ENCODE results near the gene POLR3H.
"Not testable (repeated sequence)": the region's sequence is repeated elsewhere in the genome, so short reads cannot be mapped to it uniquely, and the experiment has no call there.

POLR3H gene

GRCh38 chr22:41543854-41544670 is at the start of gene POLR3H:
Gene POLR3H (minus strand): TSS chr22:41544470. CDS start chr22:41544101, 369 bp downstream.
- peak; percentile 96 for DNase-seq

- not testable (repeated sequence) for DNase-seq
Observed at GRCh38 chr22:41593336-41593960, 49.2 kb upstream of the POLR3H start.

GRCh38 chr22:41589391-41590241 is 45.3 kb upstream of the POLR3H start, which contains the start of gene PMM1:
Gene PMM1 (minus strand): TSS chr22:41589840. CDS start chr22:41589805, 35 bp downstream.
- DNase-seq: peak; percentile 99

- DNase-seq: no peak
Observed at GRCh38 chr22:41587347-41587723, 43.1 kb upstream of the POLR3H start.

- no peak for DNase-seq
Observed at GRCh38 chr22:41585898-41586297, 41.6 kb upstream of the POLR3H start.

GRCh38 chr22:41584881-41585280 is 40.6 kb upstream of the POLR3H start:
- DNase-seq: no peak

- no peak for DNase-seq
Observed at GRCh38 chr22:41582694-41583093, 38.4 kb upstream of the POLR3H start.

GRCh38 chr22:41579997-41580355 is 35.7 kb upstream of the POLR3H start:
- no peak for DNase-seq

GRCh38 chr22:41579297-41579996 is 35.2 kb upstream of the POLR3H start:
- DNase-seq: no peak

- no peak for DNase-seq
Observed at GRCh38 chr22:41578818-41579217, 34.5 kb upstream of the POLR3H start.

GRCh38 chr22:41578114-41578513 is 33.8 kb upstream of the POLR3H start:
- DNase-seq: no peak

- no peak for DNase-seq
Observed at GRCh38 chr22:41576877-41577276, 32.6 kb upstream of the POLR3H start.

- DNase-seq: no peak
Observed at GRCh38 chr22:41575533-41575932, 31.3 kb upstream of the POLR3H start.

GRCh38 chr22:41574847-41575381 is 30.6 kb upstream of the POLR3H start:
- no peak for DNase-seq

GRCh38 chr22:41573677-41574076 is 29.4 kb upstream of the POLR3H start:
- no peak for DNase-seq

GRCh38 chr22:41572305-41572704 is 28.0 kb upstream of the POLR3H start:
- DNase-seq: not testable (repeated sequence)

GRCh38 chr22:41571786-41572185 is 27.5 kb upstream of the POLR3H start:
- no peak for DNase-seq

GRCh38 chr22:41570221-41570620 is 26.0 kb upstream of the POLR3H start:
- no peak for DNase-seq

- DNase-seq: no peak
Observed at GRCh38 chr22:41568811-41569210, 24.5 kb upstream of the POLR3H start.

GRCh38 chr22:41567512-41567768 is 23.2 kb upstream of the POLR3H start:
- no peak for DNase-seq

- DNase-seq: no peak
Observed at GRCh38 chr22:41565403-41566054, 21.3 kb upstream of the POLR3H start.

- DNase-seq: no peak
Observed at GRCh38 chr22:41564563-41564962, 20.3 kb upstream of the POLR3H start.

Measured in NCI-H2029 (cell line).